ENCODE measurements around the gene PLXNC1.
"Not testable (repeated sequence)": the region's sequence is repeated elsewhere in the genome, so short reads cannot be mapped to it uniquely, and the experiment has no call there.

The PLXNC1 gene

DNA sequence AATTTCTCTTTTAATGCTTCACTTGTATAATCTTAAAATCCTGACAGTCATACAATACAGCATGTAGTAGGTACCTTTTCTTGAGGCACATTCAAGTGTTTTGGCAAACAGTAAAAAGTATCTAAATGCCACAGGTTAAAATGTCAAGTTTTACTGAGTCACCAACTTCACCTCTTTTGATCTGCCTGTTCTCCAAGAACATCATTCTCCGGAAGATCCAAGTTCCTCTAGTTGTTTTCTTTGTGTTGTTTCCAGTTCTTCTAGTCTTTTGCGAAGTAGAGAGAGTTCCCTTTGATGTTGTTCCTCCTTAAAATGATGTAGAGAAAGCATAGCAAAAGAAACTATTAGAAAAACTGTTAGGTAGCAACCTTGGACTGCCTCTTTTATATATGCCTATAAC lies 160.2 kb downstream of the PLXNC1 start:
- no peak for DNase-seq

DNA sequence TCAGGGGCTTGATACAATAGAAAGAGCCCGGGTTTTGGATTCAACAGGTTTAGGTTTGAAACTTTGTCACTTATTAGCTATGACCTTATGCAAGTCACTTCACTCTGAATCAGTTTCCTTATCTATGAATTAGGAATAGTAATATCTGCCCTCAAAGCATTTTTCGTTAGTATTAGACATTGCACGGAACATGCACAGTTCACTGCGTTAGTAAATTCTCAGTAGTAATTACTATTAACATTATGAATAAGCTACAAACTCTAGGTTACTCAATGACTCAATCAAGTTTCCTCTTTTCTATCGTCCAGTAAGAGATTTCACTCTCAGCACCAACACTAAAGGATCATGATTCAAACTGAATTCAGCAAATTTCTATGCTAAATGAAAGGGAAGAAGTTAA lies 161.0 kb downstream of the PLXNC1 start:
- no peak for DNase-seq

DNA sequence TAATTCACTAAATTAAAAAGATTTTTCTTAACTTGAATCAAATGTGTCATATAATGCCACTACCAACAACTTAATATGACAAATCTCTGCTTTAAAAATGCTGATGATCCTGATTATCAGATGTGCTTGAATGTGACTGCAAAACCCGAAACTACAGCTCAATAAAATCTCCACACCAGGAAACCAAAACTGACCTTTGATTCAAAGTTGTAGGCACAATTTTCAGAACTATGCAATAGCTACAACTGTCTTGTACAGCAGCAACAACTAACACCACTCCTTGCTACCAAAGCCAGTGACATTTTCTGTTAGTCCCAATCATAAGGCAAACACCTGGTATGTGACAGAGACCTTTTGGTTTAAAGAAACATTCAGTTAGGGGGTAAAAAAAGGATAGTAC lies 164.0 kb downstream of the PLXNC1 start:
- DNase-seq = no peak

DNA sequence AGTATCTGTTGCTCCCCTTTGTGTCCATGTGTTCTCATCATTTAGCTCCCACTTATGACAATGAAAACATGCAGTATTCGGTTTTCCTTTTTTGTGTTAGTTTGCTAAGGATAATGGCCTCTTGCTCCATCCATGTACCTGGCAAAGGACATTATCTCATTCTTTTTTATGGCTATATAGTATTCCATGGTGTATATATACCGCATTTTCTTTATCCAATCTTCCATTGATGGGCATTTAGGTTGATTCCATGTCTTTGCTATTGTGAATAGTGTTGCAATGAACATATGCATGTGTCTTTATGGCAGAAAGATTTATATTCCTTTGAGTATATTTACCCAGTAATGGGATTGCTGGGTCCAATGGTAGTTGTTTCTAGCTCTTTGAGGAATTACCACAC lies 168.2 kb downstream of the PLXNC1 start:
- not testable (repeated sequence) for DNase-seq

GRCh38 chr12:94318181-94318580 lies 169.8 kb downstream of the PLXNC1 start:
- DNase-seq = no peak

DNA sequence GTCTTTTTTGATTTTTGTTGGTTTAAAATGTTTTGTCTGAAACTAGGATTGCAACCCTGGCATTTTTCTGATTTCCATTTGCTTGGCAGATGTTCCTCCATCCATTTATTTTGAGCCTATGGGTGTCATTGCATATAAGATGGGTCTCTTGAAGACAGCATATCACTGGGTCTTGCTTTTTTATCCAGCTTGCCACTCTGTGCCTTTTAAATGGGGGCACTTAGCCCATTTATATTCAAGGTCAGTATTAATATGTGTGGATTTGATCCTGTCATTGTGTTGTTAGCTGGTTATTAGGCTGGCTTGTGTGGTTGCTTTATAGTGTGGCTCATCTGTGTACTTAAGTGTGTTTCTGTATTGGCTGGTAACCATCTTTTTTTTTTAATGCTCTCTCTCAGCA lies 171.7 kb downstream of the PLXNC1 start:
- DNase-seq = no peak

DNA sequence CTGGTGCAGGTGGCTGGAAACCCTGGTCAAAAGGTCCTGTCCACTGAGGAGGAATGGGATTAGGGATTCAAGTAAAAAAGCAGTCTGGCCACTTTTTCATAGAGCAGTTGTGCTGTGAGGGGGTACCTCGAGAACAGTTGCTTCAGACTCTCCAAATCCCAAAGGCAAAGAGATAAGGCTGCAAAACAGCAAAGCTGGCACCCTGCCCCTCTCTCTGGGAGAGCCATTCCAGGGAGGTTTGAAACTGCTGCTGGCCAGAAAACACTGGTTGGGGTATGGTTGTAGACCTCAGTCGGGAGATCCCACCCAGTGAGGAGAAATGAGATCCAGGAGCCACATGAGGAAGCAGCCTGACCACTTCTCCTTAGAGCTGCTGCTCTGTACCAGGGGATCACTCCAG lies 174.0 kb downstream of the PLXNC1 start:
- DNase-seq = no peak

DNA sequence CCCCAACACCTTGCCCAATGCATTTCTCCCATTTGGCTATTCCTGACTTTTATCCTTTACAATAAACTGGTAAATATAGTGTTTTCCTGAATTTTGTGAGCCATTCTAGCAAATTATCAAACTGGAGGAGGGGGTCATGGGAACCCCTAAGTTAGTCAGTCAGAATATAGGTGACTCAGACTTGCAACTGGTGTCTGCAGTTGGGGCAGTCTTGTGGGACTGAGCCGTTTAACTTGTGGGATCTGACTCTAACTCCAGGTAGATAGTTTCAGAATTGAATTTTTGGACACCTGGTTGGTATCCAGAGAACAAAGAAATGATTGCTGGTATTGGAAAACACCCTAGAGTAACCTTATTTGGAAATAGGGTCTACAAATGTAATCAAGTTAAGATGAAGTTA lies 177.9 kb downstream of the PLXNC1 start:
- DNase-seq = no peak

GRCh38 chr12:94326727-94327126 lies 178.3 kb downstream of the PLXNC1 start:
- DNase-seq = no peak

GRCh38 chr12:94327809-94328208 lies 179.4 kb downstream of the PLXNC1 start:
- DNase-seq = no peak

GRCh38 chr12:94329366-94329765 lies 181.0 kb downstream of the PLXNC1 start:
- DNase-seq = no peak

DNA sequence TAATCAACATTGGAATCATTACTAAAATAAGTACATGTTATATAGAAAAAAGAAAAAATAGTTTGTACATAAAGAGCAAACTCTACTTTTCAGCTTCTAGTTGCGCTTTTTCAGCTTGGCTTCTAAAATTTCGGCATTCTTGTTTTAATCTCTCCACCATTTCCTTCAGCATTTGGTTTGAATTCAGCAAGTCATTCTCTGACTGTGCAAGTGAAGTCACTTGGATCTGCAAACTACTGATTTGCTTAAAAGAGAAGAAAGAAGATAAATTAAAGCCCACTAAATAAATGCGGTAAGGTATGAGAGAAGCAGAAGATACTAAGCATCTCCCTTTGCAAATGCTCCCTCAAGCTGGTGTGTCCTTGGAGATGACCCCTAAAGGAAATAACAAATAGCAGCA lies 185.0 kb downstream of the PLXNC1 start:
- DNase-seq = no peak

DNA sequence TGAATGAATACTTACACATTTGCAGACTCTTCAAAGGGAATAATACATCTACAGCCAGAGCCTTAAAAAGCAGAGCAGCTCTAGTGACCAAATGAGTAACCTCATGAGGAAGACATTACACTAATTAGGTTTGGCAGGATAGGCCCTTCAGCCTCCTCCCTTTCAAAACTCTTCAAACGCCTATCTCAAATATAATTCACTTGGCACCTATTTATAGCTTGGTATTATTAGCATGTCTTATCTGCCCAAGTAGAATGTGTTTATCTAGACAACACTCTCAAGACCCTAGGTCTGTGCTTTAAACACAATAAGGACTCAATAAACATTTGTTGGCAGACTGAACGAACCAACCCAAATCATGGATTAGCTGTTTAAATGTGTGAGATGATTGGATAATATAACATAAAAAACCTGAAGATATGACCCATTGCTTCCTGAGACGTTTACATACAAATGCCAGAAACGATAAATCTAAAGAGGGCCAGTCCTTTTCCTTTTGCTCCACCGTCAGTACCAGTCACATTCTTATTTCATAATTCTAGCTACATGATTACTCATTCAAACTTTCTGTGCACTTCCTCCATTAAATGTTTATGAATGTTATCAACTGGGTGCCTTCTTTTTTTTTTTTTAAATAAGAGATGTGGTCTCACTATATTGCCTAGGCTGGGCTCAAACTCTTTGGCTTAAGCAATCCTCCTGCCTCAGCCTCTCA lies 188.0 kb downstream of the PLXNC1 start:
- no peak for DNase-seq

DNA sequence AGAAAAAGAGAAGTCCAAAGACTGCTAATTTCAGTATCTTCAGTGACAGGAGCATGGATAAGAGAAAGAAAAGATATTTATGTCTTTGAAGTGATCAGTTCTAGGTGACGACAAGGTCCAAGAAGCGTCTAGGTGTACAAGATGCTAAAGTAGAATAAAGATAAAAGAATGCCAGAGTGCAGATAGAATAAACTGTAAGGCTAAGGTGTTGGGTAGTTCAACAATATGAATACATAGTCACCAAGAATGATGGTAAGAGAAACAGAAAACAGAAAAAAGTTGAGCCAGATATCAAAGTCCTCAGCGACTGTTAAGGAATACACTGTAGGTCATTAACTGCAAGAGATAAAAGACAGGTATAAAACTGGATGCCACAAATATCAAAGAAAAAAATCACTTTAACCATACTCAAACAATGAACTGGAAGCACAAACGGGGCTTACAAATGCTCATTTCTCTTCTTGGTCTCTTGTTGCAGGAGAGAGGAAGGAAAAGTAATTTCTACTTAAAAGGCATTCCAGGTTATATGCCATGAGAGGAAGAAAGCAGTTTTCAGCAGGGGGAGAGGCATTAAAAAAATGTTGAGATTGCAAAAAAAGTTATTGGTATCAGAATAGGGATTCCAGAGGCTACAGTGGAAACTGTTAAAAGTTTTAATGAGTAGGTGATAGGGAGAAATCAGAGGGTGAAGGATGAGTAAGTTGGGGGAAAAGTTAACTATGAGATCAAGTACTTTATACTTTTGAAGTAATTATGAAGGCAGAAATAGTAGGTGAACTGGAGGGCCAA lies 189.8 kb downstream of the PLXNC1 start:
- no peak for DNase-seq

- no peak for DNase-seq
These were observed 192.2 kb downstream of the PLXNC1 start for GRCh38 chr12:94340573-94340972.

DNA sequence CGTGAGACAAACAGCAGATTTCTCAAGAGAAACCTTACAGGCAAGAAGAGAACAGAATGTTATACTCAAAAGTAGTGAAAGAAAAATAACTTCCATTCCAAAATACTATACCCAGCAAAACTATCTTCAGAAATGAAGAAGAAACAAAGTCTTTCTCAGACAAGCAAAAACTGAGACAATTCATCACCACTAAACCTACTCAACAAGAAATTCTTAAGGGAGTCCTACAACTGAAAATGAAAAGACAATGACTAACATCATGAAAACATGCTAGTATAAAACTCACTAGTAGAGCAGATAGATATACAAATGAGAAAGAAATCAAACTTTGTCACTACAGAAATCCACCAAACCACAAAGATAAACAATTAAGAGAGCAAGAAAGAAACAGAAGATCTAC lies 204.8 kb downstream of the PLXNC1 start:
- DNase-seq = no peak
